G401.6 (cell line): ENCODE data around the gene SLC29A1.

Source experiments
- FAIRE-seq: peaks from 2 replicates; lab custom pipeline; 2012; peaks lifted over from hg19 to GRCh38; lab: Jason Lieb, UNC

Gene SLC29A1

GRCh38 chr6:44237021-44237812 is 13.8 kb downstream of the SLC29A1 start:
- FAIRE-seq: no peak

DNA sequence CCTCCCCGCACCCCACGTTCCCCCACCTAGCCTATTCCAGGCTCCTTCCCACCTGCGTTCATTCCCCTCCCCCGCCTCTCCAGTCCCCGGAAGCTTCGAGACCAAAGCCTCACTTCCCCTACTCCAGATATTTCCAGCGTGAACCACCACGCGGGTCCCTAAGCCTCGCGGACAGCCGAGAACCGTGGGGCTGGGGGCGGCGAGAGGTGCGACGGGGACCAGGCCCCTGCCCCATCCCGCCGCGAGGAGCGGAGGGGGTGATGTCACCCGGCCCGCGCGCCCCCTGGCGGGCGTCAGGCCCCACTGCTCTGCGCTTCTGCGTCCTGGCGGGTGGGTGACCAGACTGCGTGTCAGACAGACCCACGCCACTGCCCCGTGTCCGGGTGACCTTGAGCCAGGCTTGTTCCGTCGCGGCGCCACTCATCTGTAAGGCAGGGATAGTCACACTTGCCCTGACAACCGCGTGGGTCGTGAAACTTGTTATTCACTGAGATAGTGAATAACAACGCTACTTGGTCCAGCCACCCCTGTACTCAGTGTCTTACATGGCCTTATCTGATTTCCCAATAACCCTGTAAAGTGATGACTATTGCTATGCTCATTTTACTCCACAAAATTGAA is 14.5 kb downstream of the SLC29A1 start:
- FAIRE-seq: no peak

- no peak for FAIRE-seq
Measured at GRCh38 chr6:44238687-44239350, 15.4 kb downstream of the SLC29A1 start.

GRCh38 chr6:44243345-44243744 is 19.9 kb downstream of the SLC29A1 start:
- FAIRE-seq: no peak

DNA sequence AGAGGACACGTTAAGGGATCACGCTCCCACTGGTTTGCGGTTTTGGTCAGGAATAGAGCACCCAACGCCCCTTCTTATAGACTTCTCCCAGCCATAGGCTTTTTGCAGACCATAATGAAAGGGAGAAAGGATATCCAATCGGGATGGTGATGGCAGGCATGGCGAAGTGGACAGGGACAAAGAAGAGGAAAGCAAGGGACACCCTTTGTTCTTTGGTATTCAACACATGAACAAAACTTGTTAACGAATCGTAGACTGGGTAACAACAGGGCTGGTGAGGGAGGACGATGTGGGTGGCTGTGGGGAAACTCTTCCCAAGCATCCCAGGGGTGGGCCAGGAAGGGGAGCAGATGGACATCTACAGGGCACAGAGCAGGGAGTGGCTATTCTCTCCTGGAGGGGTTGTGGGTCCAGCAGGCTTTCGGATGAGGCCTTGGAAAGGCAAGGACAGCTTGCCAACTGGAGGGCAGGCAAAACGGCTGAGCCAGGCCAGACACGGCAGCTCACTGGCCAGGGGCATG is 22.1 kb downstream of the SLC29A1 start:
- FAIRE-seq: no peak

DNA sequence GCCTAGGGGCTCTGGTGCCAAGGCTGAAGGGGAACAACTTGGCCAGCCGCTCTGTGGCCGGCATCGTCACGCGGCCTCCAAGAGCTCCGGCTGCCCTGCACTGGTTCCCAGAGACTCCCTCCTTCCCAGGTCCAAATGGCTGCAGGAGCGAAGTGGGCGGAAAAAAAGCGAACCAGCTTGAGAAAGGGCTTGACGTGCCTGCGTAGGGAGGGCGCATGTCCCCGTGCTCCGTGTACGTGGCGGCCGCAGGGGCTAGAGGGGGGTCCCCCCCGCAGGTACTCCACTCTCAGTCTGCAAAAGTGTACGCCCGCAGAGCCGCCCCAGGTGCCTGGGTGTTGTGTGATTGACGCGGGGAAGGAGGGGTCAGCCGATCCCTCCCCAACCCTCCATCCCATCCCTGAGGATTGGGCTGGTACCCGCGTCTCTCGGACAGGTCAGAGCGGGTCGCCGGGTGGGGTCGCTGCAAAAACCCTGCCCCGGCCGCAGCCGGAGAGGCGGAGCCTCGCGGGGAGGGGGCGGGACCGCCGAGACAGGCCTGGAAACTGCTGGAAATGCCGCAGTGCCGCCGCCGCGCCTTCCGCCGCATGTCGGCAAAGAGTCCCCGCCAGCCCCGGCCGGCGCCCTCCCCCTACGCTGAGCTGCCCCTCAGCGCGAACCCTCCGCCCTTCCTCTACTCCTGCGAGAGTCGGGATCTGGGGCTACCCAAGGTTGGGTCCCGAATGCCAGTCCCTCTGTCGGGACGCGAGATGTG is 22.7 kb downstream of the SLC29A1 start:
- FAIRE-seq: peak; percentile 84

GRCh38 chr6:44246663-44247337 is 23.4 kb downstream of the SLC29A1 start, which contains the start of gene HSP90AB1:
HSP90AB1 (plus strand) TSS chr6:44247101; CDS start chr6:44248630, 1,529 bp downstream.
- peak; percentile 93 for FAIRE-seq

DNA sequence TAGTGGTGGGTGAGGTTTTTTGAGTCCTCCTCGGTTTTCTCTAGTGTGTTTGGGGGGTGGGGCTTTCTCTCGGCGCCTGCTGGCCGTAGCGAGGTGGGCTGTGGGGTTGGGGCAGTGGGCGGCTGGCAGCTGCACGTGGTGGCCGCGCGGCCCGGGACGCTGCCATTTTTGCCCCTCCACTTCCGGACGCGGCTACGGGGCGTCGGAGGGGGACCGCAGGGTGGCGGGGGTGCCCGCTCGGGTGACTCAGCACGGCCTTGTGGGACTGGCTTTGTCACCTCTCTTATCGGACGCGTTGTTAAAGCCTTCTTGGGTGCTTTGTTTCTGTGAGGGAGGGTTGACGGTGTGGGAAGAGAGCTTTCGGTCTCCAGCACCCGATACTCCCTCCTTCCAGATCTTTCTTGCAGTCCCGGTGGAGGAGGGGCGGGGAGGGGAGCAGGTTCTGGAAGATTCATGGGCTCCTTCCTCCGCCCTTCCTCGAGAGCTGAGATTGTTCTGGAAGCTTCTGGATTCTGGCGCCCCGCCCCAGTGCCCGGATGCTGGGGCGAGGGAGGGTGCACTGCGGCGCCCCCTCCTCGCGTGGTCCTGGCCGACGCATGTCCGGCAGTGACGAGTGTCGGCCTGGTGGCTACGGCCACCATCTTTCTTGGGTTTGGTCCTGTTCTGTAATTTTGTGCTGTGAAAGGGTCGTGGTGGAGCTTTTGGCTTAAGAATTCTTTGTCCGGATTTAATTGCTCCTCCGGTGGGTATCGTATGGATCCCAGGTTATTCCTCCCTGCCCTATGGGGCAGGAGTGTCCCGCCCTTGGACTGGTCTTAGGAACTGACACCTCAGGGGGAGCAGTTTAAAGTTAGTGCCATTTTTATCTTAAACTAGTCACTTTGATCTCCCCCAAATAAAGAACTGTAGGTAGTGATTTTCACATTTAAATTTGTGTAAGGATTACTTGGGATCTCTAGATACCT is 24.2 kb downstream of the SLC29A1 start:
- no peak for FAIRE-seq

DNA sequence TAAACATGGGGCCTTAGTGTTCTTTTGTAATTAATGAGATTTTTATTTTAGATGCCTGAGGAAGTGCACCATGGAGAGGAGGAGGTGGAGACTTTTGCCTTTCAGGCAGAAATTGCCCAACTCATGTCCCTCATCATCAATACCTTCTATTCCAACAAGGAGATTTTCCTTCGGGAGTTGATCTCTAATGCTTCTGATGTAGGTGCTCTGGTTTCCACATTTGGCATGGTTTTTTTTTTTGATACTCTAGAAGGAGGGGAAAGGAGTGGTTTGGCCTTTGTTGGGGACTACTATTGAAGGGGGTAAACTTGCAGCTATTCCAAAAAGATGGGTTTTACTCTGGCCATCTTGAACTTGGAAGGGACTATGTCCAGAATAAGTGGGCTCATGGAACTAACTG is 25.2 kb downstream of the SLC29A1 start:
- FAIRE-seq: no peak

DNA sequence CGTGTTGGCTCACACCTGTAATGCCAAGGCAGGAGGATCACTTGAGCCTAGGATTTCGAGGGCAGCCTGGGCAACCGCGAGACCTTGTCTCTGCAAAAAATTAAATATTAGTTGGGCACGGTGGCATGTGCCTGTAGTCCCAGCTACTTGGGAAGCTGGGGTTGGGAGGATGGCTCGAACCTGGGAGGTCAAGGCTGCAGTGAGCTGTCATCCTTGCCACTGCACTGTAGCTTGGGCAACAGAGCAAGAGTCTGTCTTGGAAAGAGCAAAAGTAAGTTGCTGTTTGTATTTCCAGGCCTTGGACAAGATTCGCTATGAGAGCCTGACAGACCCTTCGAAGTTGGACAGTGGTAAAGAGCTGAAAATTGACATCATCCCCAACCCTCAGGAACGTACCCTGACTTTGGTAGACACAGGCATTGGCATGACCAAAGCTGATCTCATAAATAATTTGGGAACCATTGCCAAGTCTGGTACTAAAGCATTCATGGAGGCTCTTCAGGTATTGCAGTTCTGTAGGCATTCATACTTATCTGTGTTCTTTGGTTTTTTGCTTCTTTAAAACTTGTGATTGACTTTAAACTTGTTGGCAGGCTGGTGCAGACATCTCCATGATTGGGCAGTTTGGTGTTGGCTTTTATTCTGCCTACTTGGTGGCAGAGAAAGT is 25.8 kb downstream of the SLC29A1 start:
- FAIRE-seq: no peak

DNA sequence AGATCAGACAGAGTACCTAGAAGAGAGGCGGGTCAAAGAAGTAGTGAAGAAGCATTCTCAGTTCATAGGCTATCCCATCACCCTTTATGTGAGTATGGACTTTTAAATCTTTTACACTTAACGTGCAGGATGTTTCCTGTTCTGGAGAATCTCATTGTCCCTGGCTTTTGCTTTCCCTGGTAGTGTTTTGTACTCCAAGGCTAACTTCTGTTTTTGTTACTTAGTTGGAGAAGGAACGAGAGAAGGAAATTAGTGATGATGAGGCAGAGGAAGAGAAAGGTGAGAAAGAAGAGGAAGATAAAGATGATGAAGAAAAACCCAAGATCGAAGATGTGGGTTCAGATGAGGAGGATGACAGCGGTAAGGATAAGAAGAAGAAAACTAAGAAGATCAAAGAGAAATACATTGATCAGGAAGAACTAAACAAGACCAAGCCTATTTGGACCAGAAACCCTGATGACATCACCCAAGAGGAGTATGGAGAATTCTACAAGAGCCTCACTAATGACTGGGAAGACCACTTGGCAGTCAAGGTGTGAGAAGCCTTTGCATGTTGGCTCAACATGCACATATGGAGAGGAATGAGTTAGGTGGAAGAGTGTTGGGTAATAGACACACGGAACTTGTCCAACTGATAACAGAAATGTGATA is 26.8 kb downstream of the SLC29A1 start:
- FAIRE-seq: no peak

DNA sequence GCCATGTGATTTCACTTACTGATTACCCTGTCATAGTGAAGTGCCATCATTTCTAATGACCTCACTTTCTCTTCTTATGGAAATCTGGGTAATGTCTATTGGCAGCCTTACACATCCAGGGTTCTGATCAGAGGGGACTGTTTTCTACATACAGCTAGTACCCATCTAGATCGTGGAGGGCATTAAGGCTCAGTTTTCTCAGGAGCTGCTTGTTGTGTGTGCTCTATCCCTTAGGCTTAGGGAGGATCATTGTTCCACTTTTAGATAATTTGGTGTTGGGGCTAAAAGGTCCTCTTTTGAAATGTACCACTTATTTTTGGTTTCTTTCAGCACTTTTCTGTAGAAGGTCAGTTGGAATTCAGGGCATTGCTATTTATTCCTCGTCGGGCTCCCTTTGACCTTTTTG is 27.3 kb downstream of the SLC29A1 start:
- FAIRE-seq: no peak

DNA sequence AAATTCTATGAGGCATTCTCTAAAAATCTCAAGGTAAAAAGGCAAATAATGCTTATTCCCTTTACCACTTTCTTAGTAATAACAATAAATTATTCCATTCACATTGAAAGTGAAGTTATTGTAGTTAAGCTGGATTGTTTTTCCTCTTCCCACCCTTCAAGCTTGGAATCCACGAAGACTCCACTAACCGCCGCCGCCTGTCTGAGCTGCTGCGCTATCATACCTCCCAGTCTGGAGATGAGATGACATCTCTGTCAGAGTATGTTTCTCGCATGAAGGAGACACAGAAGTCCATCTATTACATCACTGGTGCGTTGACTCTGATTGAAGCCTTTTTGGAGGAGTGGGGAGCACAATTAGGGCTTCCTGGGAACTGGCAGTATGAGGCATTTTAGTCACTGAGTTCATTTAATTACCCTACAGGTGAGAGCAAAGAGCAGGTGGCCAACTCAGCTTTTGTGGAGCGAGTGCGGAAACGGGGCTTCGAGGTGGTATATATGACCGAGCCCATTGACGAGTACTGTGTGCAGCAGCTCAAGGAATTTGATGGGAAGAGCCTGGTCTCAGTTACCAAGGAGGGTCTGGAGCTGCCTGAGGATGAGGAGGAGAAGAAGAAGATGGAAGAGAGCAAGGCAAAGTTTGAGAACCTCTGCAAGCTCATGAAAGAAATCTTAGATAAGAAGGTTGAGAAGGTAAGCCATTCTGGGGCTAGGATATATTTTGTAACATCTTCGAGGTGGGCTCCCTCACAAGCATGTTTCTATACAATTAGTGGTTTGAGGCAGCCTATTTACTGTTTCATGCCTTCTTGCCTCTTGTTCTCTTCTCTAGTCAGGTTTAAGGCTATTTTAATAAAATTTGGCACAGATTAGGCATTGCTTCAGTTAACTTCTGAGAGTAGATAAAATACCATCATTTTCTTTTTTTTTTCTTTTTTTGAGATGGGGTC is 28.5 kb downstream of the SLC29A1 start:
- FAIRE-seq: no peak

GRCh38 chr6:44253307-44254101 is 30.1 kb downstream of the SLC29A1 start:
- peak; percentile 31 for FAIRE-seq

- FAIRE-seq: no peak
Measured at GRCh38 chr6:44254191-44255104, 31.1 kb downstream of the SLC29A1 start.

DNA sequence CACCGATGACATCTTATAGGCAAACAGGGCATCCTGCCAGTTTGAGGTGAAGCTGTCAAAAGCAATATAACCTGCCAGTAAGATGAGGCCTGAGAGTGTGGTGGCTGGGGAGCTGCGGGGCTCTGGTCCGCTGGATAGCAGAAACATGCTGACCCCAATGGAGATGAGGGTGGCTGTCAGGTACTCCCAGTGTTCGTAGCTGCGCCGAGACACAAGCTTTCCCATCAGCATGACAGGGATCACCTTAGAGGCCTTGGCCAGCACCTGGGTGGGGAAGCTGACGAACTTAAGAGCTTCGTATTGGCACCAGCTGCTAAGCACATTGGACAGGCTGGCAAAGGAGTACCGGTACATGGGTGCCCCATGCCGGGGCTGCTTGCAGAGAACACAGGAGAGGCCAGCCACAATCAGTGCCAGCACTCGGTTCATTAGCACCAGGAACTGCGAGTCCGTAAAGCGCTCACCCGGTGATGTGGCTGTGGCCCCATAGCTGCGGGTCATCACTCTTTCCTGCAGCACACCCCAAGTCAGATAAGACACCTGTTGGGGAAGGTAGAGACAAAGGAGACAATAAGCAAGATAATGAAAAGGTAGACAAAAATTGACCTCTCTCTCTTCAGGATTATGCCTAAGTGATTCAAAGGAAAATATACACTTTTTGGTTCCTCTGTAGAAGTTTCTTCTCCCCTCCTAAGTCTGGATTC is 31.9 kb downstream of the SLC29A1 start:
- no peak for FAIRE-seq
